GM20431 (cell line): ENCODE data around the gene TMTC1.

Source experiments
- in situ Hi-C: fragments of 300-500 bp; cut with MseI, MboI; formaldehyde crosslinking; loops from one replicate; pipeline ENCODE4 v1.15.0; 2020; ENCODE audit warnings: low sequenced_read_pairs; ENCODE audit not compliant: unreplicated experiment

Gene TMTC1

DNA sequence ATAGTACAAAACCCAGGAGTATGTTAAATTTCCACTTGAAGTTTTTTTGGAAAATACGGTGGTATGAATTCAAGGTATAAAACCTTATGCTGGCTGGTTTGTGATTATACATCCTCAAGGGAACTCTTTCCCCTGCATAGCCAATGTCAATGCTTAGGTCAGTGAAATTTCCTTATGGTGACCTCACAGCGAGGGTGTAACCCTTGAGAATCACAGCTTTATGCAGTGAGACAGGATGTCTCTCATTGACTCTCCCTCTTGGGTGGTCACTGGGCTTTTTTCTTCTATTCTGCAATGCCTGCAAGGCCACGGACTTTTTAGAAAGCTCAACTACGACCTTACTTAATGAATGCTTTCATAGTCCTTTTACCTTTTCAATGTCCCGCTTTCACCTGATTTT, 64.4 kb downstream of the TMTC1 start:
- in situ Hi-C loops = no loop called here

DNA sequence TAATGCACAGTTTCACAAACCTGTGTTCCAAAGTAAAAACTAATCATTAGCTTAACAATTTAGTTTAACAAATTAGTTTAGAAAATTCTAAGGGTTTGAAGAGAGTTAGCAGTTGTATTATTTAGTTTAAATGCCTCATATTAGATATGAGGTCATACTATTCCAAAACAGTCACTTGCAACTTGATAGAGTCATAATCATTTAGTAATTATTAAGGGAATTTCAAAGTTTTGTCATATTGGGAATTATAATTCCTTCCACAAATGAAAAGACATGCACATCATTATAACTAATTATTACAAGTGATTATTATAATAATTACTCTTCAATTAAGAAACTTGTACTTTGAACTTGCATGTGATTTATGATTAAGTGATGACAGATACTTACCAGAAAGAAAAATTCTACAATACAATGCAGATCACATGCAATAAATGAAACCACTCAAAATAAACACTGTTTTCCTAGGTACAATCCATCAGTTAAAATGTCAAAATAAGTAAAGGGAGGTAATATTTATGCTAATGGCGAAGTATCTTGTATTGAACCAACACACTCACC, 66.1 kb downstream of the TMTC1 start:
- in situ Hi-C loops = no loop called here

DNA sequence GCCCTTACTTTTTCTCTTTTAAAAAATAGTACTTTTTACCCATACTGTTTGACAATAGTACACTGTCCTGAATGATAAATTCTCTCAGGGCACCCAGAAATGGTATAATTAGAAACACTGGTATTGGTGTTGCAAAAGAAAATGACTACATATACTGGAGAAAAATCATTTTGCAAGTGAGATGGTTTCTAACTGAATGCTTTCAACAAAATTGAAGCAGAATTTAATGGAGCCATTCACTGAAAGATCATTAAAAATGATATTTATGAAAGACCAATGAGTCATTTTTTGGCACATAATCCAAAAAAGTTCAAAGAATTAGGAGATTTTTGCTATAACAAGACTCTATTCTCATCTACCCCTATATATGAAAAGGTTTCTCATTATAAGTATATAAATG, 68.8 kb downstream of the TMTC1 start:
- in situ Hi-C loops = no loop called here

DNA sequence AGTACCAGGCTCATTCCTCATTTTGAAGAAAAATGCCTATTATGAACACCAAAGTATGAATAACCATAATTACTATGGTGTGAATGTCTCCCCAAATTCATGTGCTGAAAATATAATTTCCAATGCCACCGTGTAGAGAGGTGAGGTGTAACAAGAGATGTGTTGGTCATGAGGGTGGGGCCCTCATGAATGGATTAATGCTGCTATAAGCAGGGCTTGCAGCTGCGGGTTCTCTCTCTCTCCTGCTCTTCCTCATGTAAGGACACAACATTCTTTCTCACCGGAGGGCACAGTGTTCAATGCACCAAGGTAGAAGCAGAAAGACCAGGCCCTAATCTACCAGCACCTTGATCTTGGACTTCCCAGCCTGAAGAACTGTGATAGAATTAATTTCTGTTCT, 70.0 kb downstream of the TMTC1 start:
- in situ Hi-C loops = no loop called here

DNA sequence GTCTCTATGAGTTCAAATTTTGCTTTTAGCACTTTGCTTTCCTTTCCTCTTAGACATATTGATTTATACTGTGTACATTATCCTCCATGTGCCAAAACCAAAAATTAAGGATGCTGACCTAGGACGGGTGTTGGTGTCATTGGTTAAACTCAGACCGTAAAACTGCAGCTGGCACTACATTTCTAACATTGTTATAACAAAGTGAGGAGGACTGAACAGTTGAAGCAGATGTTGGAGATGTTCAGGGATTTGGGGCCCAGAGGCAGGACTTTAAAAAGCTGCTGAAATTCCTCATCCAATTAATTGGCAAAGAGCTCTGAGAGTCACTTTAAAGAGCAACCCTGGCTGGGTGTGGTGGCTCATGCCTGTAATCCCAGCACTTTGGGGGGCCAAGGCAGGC, 72.4 kb downstream of the TMTC1 start:
- in situ Hi-C loops = no loop called here

DNA sequence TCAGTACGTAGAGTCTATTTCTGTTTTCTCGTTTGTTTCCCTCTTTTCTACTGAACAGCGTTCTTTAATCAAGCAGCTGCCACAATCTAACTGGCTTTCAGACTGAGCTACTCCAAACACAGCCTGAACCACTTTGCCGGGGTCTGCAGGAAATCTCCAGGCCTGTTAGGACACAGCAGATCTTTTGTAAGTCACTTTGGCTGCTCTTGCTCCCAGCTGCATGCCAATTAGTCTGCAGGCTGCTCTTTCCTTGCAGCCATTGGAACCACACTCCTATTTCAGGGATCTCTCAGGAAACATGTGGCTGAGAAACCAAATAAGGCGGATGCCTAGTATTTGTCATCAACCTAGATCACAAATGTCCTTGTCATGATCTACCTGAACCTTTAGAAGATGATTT, 73.6 kb downstream of the TMTC1 start:
- in situ Hi-C loops = no loop called here

DNA sequence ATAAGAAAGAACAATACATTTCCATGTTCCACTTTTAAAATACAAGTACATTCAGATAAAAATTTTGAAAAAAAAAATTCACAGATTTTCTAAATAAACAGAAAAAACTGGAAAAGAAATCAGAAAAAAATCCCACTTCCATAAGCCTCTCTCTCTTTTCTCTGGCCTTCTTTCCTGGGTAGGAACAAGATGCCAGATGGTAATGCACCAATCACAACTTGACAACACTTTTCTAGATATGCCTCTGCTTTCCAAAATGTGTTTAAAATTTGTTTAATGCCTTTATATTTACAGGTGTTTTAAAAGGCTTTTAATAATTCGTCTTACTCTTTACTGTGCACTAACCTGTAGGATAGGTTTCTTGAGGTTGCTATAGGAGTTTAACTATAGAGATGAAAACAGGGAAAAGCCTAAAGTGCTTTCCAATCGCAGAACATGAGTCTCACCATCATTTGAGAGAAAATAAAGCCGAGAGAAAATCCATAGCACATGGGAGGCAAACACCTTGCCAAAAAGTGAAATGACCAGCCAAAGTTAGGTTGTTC, 74.2 kb downstream of the TMTC1 start:
- in situ Hi-C loops = no loop called here

DNA sequence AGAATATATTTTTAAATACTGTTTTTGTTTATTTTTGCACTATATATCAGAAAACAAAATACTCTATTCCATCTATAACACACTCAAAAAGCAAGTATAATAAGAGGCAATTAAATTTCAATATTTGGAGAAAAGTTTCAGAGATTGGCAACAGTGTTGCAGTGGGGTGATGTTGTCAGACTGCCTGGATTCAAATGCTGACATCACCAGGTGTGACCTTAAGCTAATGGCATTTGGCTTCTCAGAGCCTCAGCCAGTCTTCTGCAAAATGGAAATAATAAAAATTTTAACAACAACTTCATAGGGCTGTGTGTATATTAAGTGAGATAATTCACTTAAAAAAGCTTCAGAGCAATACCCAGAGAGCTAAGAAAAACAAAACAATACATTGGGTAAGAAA, 74.7 kb downstream of the TMTC1 start:
- in situ Hi-C loops = no loop called here

DNA sequence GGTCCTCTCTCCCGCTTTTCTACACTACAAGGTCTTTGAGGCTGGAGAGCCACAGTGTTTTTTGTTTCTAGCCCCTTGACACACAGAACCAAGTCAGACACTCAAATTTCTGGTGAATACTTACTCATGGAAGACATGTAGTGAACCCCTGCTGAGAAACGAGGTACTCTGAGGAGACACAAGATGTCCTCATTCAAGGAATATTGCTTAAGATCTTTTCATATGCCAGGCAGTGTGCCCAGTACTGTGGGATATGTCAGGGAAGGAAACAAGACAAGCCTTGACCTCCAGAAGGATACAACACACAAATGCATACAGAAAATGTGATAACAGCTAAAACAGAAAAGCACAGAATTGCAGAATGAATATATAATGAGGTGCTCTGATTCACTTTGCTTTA, 75.9 kb downstream of the TMTC1 start:
- in situ Hi-C loops = no loop called here

DNA sequence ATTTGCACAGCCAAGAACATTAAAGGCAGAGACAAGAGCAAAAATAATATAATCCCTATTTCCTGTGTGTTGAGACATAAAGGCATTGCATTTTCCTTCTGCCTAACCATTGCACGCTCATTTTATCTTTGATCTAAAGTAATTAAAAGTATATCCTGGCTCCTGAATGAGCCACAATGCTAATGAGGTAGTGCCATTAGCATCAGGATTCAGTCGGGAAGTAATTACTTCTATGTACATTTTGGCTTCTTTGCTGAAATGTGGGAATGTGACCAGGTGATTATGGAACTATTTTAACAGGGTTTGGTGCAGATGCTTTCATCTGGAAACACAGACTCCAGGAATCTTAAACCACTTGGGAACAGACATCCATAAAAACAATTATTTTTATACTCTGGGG, 77.4 kb downstream of the TMTC1 start:
- in situ Hi-C loops = no loop called here

DNA sequence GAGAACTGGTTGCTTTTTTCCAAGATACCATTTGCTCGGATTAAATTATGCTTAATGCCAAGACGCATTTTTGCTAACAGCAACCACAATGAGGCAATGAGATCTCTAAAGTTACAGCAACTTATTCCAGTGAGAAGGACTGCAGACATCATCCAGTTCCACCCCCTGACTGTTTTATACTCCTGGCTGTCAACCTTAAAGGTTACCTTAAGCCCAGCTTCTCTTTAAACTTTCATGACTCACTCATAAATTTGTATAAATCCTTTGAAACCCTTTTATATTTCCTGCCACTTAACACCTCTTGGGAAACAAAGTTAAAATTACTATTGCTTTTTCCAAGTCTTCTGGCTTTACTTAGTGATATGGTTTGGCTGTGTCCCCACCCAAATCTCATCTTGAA, 80.2 kb downstream of the TMTC1 start:
- in situ Hi-C loops = no loop called here

DNA sequence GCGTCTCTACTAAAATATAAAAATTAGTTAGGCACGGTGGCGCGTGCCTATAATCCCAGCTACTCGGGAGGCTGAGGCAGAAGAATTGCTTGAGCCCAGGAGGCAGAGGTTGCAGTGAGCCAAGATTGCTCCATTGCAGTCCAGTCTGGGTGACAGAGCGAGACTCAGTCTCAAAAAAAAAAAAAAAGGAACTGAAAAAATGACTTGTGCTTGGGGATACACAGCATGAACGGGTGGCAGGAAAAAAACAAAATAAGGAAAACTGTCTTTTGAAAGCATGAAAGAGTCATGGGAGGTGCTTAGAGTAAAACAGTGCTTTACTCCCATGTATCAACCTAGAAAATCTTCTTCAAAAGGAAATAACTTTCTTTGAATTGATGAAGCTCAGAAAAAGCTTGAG, 80.8 kb downstream of the TMTC1 start:
- in situ Hi-C loops = no loop called here

DNA sequence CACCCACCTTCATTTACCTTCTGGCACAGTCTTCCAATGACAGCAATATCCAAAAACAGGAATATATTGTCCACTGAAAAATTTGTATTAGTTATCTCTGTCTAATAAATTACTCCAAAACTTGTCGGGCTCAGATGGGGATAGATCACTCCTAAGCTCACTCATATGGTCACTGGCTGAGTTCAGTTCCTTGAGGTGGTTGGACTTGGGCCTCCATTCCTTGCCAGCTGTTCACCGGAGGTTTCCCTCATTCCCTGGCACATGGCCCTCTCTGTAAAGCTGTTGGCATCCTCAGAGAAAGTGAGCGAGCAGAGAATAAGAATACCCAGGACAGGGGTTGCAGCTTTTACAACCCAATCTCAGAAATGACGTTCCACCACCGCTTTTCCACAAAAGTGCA, 81.5 kb downstream of the TMTC1 start:
- in situ Hi-C loops = no loop called here

DNA sequence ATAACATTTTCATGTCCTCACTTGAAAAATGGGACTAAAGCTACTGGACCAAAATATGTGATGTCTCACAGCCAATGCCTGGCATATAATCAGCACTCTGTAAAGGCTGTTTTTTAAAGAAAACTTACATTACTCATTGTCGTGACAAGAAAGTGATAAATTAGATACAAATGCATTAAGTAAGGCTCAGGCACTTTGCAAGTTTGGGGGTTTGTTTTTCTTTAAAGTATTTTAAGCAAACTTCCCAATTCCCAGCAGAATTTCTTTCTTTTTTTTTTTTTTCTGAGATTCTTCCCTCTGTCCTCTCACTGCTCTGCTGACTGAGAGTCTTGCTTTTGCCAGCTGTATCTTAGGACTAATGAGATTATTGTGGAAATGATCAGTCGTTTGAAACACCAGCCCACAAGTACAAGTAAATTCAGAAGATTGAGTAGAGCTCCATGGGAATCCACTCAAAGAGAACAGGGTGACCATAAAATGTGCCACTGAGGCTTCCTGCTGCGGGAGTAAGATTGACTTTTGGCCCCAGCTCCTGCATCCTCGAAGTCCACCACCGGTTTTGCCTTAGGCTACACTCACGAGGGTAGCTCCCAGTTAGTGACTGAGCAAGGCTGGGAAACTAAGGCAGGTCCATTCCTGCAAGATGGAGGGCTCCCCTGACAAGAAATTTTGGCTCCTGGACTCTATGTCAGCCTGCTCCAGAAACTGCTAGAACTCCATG, 82.8 kb downstream of the TMTC1 start:
- in situ Hi-C loops = no loop called here

DNA sequence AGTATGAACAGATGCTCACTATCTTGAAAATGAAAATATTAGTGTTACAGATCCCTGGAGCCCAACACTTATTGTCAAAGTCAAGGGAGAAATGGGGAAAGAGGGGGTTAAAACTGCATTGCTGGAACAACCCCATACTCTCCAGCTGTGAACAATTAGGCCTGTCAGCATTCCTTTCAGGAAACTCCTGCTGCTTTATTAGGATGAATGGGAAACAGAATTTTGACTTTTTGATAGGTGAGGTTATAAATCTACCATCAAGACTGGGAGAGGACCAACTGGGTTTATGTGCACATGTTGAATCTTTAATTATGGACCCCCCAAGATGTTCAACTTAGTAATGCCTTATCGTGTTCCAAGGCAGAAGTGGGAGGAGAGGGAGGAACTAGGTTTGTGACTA, 85.0 kb downstream of the TMTC1 start:
- in situ Hi-C loops = no loop called here

DNA sequence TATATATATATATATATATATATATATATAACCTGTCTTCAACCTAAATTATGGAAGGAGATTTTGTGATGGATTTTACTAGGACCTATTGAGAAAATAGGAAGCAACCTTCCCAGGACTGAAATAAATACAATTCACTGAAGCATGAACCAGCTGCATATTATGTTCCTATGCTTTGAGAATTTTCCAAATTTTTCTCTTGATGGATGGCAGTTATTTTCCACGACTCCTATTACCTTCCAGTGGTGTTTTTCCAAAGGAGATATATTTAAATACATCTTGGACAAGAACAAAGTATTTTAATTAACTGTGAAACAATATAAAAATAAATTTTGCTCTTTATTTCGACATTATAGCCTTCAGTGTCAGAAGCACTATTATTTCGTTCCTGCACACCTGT, 87.9 kb downstream of the TMTC1 start:
- in situ Hi-C loops = no loop called here

DNA sequence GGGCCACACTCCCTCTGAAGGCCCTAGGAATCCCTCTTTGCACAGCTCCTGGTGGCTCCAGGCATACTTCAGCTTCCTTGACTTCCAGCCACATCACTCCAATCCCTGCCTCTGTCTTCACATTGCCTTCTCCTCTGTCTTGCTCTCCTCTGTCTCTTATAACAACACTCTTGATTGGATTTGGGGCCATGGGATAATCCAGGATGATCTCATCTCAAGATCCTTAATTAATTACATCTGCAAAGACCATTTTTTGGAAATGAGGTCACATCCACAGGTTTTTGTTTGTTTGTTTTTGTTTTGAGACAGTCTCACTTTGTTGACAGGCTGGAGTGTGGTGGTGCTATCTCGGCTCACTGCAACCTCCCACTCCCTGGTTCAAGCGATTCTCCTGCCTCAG, 88.7 kb downstream of the TMTC1 start:
- in situ Hi-C loops = no loop called here

DNA sequence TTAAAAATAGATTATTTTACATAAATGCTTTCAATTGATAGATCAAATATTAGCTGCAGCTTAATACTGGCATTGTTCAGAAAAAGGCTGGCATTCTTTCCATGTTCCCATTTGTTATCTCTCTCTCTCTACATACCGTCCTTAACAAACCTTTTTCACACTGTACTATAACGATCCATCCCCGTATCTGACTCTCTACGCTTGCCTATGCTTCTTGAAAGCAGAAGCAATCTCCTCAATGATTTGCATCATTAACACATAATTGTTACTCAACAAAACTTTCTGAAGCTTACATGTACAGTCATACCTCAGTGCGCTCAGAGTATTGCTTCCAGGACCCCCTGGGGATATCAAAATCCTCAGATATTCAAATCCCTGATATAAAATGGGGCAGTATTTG, 89.7 kb downstream of the TMTC1 start:
- in situ Hi-C loops = no loop called here

DNA sequence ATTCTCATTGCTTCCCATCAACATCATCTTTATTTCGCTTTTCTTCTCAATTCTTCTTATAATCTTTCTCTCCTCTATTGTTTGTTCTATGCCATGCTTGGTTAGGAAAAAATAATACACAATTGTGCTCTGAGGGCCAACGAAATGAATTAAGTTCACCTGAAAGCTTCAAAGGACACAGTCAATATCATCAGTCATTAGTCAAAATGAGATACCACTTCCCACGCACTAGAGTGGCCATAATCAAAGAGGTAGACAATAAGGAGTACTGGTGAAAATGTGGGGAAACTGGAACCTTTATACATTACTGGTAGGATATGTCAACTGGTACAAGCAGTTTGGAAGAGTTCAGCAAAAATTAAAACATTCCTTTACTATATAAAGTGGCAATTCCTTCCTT, 91.5 kb downstream of the TMTC1 start:
- in situ Hi-C loops = no loop called here

DNA sequence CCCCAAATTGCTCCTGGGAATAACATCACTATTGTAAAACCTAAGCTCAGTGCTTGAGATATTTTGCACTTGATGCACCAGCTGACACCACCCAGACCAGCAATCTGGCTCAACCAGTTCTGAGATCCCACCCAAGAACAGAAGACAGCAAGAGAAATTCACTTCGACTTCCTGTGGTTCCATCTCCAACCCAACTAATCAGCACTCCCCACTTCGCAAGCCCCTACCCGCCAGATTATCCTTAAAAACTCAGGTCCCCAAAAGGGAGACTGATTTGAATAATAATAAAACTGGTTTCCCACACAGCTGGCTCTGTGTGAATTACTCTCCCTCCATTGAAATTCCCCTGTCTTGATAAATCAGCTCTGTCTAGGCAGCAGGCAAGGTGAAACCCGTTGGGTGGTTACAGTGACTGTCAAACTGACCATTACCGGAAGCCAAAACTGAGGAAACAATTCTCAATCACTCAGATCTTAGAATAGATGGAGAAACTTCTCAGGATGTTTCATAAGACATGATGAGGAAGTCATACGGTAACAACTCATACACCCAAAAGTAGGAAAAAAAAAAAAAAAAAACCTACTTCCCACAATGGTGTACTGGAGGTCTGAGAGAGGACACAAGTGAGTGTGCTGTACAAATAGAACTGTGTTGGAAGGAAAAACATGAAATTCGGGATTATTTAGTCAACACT, 92.4 kb downstream of the TMTC1 start:
- in situ Hi-C loops = no loop called here

DNA sequence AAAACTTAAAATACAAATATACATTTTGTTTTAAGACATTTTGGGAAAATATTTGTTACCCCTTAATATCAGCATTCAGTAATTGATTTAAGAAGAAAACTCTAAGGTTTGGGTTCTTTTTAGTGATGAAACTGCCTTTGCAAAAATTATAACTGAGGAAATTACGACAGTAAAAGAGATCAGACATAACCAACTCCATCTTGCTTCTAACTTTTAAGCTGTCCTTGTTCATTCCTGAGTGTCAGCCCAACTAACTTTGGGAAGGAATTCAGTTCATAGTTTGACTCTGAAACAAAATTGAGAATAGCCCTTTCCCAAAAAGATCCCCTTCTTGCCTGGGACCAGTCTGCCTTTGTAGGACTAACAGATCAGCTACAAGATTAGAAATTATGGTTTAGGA, 93.0 kb downstream of the TMTC1 start:
- in situ Hi-C loops = no loop called here
